ENCODE results near the gene ASB9.
"Not testable (repeated sequence)": the region's sequence is repeated elsewhere in the genome, so short reads cannot be mapped to it uniquely, and the experiment has no call there.

Gene ASB9

GRCh38 chrX:15241301-15241700 is 28.6 kb downstream of the ASB9 start:
- no peak for DNase-seq (ENCODE audit: low read depth)

- no peak for DNase-seq (ENCODE audit: low read depth)
Measured at GRCh38 chrX:15240414-15240813, 29.5 kb downstream of the ASB9 start.

- DNase-seq (ENCODE audit: low read depth), result no peak
Measured at GRCh38 chrX:15236146-15236545, 33.7 kb downstream of the ASB9 start.

GRCh38 chrX:15235001-15235400 is 34.9 kb downstream of the ASB9 start:
- no peak for DNase-seq (ENCODE audit: low read depth)

- DNase-seq (ENCODE audit: low read depth), result no peak
Measured at GRCh38 chrX:15233416-15234015, 36.4 kb downstream of the ASB9 start.

GRCh38 chrX:15224747-15225146 is 45.1 kb downstream of the ASB9 start:
- DNase-seq (ENCODE audit: low read depth), result no peak

GRCh38 chrX:15221321-15221720 is 48.6 kb downstream of the ASB9 start:
- DNase-seq (ENCODE audit: low read depth), result no peak

GRCh38 chrX:15217161-15217560 is 52.7 kb downstream of the ASB9 start:
- no peak for DNase-seq (ENCODE audit: low read depth)

- DNase-seq (ENCODE audit: low read depth), result no peak
Measured at GRCh38 chrX:15216280-15216679, 53.6 kb downstream of the ASB9 start.

GRCh38 chrX:15215366-15215765 is 54.5 kb downstream of the ASB9 start:
- DNase-seq (ENCODE audit: low read depth), result no peak

- DNase-seq (ENCODE audit: low read depth), result no peak
Measured at GRCh38 chrX:15214588-15214987, 55.3 kb downstream of the ASB9 start.

- DNase-seq (ENCODE audit: low read depth), result no peak
Measured at GRCh38 chrX:15209096-15209495, 60.8 kb downstream of the ASB9 start.

- no peak for DNase-seq (ENCODE audit: low read depth)
Measured at GRCh38 chrX:15207994-15208393, 61.9 kb downstream of the ASB9 start.

- no peak for DNase-seq (ENCODE audit: low read depth)
Measured at GRCh38 chrX:15207384-15207783, 62.5 kb downstream of the ASB9 start.

- DNase-seq (ENCODE audit: low read depth), result no peak
Measured at GRCh38 chrX:15206306-15206705, 63.6 kb downstream of the ASB9 start.

GRCh38 chrX:15204130-15204751 is 65.6 kb downstream of the ASB9 start:
- DNase-seq (ENCODE audit: low read depth), result no peak

- no peak for DNase-seq (ENCODE audit: low read depth)
Measured at GRCh38 chrX:15203694-15204093, 66.2 kb downstream of the ASB9 start.

- no peak for DNase-seq (ENCODE audit: low read depth)
Measured at GRCh38 chrX:15202454-15203177, 67.3 kb downstream of the ASB9 start.

- no peak for DNase-seq (ENCODE audit: low read depth)
Measured at GRCh38 chrX:15200871-15201270, 69.0 kb downstream of the ASB9 start.

- not testable (repeated sequence) for DNase-seq (ENCODE audit: low read depth)
Measured at GRCh38 chrX:15198608-15199202, 71.2 kb downstream of the ASB9 start.

GRCh38 chrX:15194146-15194545 is 75.7 kb downstream of the ASB9 start:
- no peak for DNase-seq (ENCODE audit: low read depth)

Data from activated T-helper 1 cell treated with Interleukin-2 at 50 U/mL for 16 hours (primary cell).